ENCODE measurements around the gene UXS1.

UXS1 gene

DNA sequence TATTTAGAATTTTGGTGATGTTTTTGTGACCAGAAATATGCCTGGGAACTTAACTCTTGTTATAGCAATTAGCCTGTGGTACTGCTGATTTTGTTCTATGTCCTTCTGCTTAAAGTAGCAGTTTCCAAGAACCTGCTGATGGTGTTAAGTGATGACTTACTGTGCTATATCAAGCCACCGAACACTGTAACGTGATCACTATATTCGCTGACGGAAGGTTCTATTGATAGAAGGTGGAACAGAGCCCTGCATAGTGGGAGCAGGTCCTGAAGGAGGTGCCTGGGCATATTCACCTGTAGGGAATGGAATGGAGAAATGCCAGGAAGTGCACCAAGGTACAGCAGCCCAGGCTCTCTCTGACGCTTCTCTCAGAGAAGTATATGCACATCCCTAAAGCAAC, 76.8 kb downstream of the UXS1 start:
- ATAC-seq: no peak
- TF ChIP-seq ZNF70 (CRISPR knock-in tag; IDR thresholded peaks at IDR 0.05): no peak
- no peak for TF ChIP-seq GLIS3 (CRISPR knock-in tag; IDR thresholded peaks at IDR 0.05)
- TF ChIP-seq TCF4 (CRISPR knock-in tag; IDR thresholded peaks at IDR 0.05; ENCODE audit: borderline replicate concordance): no peak
- no peak for TF ChIP-seq RARB (CRISPR knock-in tag; IDR thresholded peaks at IDR 0.05)
- no peak for TF ChIP-seq ESRRG (CRISPR knock-in tag; IDR thresholded peaks at IDR 0.05)
- TF ChIP-seq ARNTL (CRISPR knock-in tag; IDR thresholded peaks at IDR 0.05; ENCODE audit: borderline replicate concordance, low read depth): no peak
- no peak for TF ChIP-seq ZNF565 (CRISPR knock-in tag; conservative IDR thresholded peaks at IDR 0.05; ENCODE audit: low read depth)
- TF ChIP-seq ZFP3 (CRISPR knock-in tag; IDR thresholded peaks at IDR 0.05): no peak
- TF ChIP-seq, protein P1, sequence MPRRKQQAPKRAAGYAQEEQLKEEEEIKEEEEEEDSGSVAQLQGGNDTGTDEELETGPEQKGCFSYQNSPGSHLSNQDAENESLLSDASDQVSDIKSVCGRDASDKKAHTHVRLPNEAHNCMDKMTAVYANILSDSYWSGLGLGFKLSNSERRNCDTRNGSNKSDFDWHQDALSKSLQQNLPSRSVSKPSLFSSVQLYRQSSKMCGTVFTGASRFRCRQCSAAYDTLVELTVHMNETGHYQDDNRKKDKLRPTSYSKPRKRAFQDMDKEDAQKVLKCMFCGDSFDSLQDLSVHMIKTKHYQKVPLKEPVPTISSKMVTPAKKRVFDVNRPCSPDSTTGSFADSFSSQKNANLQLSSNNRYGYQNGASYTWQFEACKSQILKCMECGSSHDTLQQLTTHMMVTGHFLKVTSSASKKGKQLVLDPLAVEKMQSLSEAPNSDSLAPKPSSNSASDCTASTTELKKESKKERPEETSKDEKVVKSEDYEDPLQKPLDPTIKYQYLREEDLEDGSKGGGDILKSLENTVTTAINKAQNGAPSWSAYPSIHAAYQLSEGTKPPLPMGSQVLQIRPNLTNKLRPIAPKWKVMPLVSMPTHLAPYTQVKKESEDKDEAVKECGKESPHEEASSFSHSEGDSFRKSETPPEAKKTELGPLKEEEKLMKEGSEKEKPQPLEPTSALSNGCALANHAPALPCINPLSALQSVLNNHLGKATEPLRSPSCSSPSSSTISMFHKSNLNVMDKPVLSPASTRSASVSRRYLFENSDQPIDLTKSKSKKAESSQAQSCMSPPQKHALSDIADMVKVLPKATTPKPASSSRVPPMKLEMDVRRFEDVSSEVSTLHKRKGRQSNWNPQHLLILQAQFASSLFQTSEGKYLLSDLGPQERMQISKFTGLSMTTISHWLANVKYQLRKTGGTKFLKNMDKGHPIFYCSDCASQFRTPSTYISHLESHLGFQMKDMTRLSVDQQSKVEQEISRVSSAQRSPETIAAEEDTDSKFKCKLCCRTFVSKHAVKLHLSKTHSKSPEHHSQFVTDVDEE (CRISPR knock-in tag; IDR thresholded peaks at IDR 0.05): no peak
- TF ChIP-seq PPARA (CRISPR knock-in tag; IDR thresholded peaks at IDR 0.05; ENCODE audit: borderline replicate concordance): no peak
- TF ChIP-seq ZFP30 (CRISPR knock-in tag; IDR thresholded peaks at IDR 0.05): no peak
- TF ChIP-seq, protein P2, sequence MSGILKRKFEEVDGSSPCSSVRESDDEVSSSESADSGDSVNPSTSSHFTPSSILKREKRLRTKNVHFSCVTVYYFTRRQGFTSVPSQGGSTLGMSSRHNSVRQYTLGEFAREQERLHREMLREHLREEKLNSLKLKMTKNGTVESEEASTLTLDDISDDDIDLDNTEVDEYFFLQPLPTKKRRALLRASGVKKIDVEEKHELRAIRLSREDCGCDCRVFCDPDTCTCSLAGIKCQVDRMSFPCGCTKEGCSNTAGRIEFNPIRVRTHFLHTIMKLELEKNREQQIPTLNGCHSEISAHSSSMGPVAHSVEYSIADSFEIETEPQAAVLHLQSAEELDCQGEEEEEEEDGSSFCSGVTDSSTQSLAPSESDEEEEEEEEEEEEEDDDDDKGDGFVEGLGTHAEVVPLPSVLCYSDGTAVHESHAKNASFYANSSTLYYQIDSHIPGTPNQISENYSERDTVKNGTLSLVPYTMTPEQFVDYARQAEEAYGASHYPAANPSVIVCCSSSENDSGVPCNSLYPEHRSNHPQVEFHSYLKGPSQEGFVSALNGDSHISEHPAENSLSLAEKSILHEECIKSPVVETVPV (CRISPR knock-in tag; IDR thresholded peaks at IDR 0.05): no peak
- TF ChIP-seq TOX (CRISPR knock-in tag; IDR thresholded peaks at IDR 0.05; ENCODE audit: borderline replicate concordance): no peak
- no peak for TF ChIP-seq ZC3H10 (CRISPR knock-in tag; IDR thresholded peaks at IDR 0.05)
- no peak for TF ChIP-seq ISL1 (CRISPR knock-in tag; IDR thresholded peaks at IDR 0.05)
- TF ChIP-seq, protein P3, sequence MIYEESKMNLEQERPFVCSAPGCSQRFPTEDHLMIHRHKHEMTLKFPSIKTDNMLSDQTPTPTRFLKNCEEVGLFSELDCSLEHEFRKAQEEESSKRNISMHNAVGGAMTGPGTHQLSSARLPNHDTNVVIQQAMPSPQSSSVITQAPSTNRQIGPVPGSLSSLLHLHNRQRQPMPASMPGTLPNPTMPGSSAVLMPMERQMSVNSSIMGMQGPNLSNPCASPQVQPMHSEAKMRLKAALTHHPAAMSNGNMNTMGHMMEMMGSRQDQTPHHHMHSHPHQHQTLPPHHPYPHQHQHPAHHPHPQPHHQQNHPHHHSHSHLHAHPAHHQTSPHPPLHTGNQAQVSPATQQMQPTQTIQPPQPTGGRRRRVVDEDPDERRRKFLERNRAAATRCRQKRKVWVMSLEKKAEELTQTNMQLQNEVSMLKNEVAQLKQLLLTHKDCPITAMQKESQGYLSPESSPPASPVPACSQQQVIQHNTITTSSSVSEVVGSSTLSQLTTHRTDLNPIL (CRISPR knock-in tag; IDR thresholded peaks at IDR 0.05; ENCODE audit: low read depth): no peak
- TF ChIP-seq CSDC2 (CRISPR knock-in tag; IDR thresholded peaks at IDR 0.05): no peak
- TF ChIP-seq SNAI2 (CRISPR knock-in tag; IDR thresholded peaks at IDR 0.05): no peak

DNA sequence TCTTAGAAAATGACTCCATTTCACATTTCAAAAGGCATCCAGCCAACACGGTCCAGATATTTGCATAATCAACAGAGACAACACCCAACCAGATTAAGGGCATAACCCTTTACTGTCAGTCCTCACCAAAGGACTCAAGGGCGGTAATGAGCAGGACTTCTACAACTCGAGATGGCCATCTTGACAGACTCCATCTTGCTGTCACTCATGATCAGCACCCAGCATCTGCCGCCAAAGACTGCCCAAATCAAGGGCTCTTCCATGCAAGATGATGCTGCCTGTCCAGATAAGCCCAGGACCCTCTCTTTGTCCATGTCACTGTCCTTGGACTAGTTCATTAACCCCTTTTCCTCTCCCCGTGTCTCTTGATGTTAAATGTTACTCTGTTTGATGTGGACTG, 77.9 kb downstream of the UXS1 start:
- no peak for ATAC-seq

More for the DNA sequence above, 77.9 kb downstream of the UXS1 start:
- TF ChIP-seq TCF4 (CRISPR knock-in tag; IDR thresholded peaks at IDR 0.05; ENCODE audit: borderline replicate concordance) (no peak), PPARA (CRISPR knock-in tag; IDR thresholded peaks at IDR 0.05; ENCODE audit: borderline replicate concordance) (no peak), ZFP30 (CRISPR knock-in tag; IDR thresholded peaks at IDR 0.05) (no peak), RARB (CRISPR knock-in tag; IDR thresholded peaks at IDR 0.05) (no peak), ESRRG (CRISPR knock-in tag; IDR thresholded peaks at IDR 0.05) (no peak), ZNF8 (CRISPR knock-in tag; IDR thresholded peaks at IDR 0.05) (no peak), TOX (CRISPR knock-in tag; IDR thresholded peaks at IDR 0.05; ENCODE audit: borderline replicate concordance) (no peak), ZNF70 (CRISPR knock-in tag; IDR thresholded peaks at IDR 0.05) (no peak), ARNTL (CRISPR knock-in tag; IDR thresholded peaks at IDR 0.05; ENCODE audit: borderline replicate concordance, low read depth) (no peak), ZFP3 (CRISPR knock-in tag; IDR thresholded peaks at IDR 0.05) (no peak), BACH2 (CRISPR knock-in tag; IDR thresholded peaks at IDR 0.05; ENCODE audit: borderline replicate concordance) (no peak), GLIS3 (CRISPR knock-in tag; IDR thresholded peaks at IDR 0.05) (no peak), CSDC2 (CRISPR knock-in tag; IDR thresholded peaks at IDR 0.05) (no peak), ZNF565 (CRISPR knock-in tag; conservative IDR thresholded peaks at IDR 0.05; ENCODE audit: low read depth) (no peak)
- TF ChIP-seq, protein P1 (CRISPR knock-in tag; IDR thresholded peaks at IDR 0.05): no peak
- TF ChIP-seq, protein P4, sequence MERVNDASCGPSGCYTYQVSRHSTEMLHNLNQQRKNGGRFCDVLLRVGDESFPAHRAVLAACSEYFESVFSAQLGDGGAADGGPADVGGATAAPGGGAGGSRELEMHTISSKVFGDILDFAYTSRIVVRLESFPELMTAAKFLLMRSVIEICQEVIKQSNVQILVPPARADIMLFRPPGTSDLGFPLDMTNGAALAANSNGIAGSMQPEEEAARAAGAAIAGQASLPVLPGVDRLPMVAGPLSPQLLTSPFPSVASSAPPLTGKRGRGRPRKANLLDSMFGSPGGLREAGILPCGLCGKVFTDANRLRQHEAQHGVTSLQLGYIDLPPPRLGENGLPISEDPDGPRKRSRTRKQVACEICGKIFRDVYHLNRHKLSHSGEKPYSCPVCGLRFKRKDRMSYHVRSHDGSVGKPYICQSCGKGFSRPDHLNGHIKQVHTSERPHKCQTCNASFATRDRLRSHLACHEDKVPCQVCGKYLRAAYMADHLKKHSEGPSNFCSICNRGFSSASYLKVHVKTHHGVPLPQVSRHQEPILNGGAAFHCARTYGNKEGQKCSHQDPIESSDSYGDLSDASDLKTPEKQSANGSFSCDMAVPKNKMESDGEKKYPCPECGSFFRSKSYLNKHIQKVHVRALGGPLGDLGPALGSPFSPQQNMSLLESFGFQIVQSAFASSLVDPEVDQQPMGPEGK (CRISPR knock-in tag; IDR thresholded peaks at IDR 0.05; ENCODE audit: borderline replicate concordance): no peak

All from SK-N-SH treated with all-trans-retinoic acid at 6 μM for 48 hours (cell line).